Neural cell (in vitro differentiated cells): ENCODE results near the gene KRT78. TPM values are rescaled to one million over a fixed set of nuclear protein-coding genes. Genes with fewer than 3 reads are reported as not detected.

Experiments used
- H2AFZ ChIP-seq: fragments of 200-600, 300-800 bp; sonication (generic), shearing (Covaris generic); 2 replicates; pipeline ENCODE4 v1.6.0; 2014; ENCODE audit warnings: low read depth, mild to moderate bottlenecking, antibody characterized with exemption, low read length, moderate library complexity
- H3F3A ChIP-seq: fragments of 200-600 bp; shearing (Covaris generic); 2 replicates; pipeline ENCODE4 v1.6.1; 2016; ENCODE audit warnings: mild to moderate bottlenecking, moderate library complexity, mixed read lengths, antibody characterized with exemption, low read length; ENCODE audit not compliant: insufficient read depth, poor library complexity, severe bottlenecking
- H3K27ac ChIP-seq: fragments of 200-600, 300-800 bp; sonication (generic), shearing (Covaris generic); 2 replicates; pipeline ENCODE4 v1.5.1; 2014; ENCODE audit warnings: mild to moderate bottlenecking, low read length, moderate library complexity
- H3K27me3 ChIP-seq: fragments of 300-800, 200-600 bp; sonication (generic), shearing (Covaris generic); 2 replicates; pipeline ENCODE4 v1.6.0; 2014; ENCODE audit warnings: mild to moderate bottlenecking, low read depth, low read length, moderate library complexity; ENCODE audit not compliant: insufficient read depth
- H3K36me3 ChIP-seq: fragments of 300-800, 200-600 bp; sonication (generic), shearing (Covaris generic); 2 replicates; pipeline ENCODE4 v1.5.1; 2014; ENCODE audit warnings: mild to moderate bottlenecking, antibody characterized with exemption, low read length, moderate library complexity; ENCODE audit not compliant: insufficient read depth
- H3K4me2 ChIP-seq: fragments of 300-800, 200-600 bp; sonication (generic), shearing (Covaris generic); 2 replicates; pipeline ENCODE4 v1.6.0; 2014; ENCODE audit warnings: mild to moderate bottlenecking, low read length
- H3K4me3 ChIP-seq: fragments of 300-800, 200-600 bp; sonication (generic), shearing (Covaris generic); 2 replicates; pipeline ENCODE4 v1.5.1; 2014; ENCODE audit warnings: mild to moderate bottlenecking, low read length, moderate library complexity
- H3K79me2 ChIP-seq: fragments of 200-600 bp; shearing (Covaris generic); replicated peaks from 2 replicates; pipeline ENCODE4 v1.6.0; 2014; ENCODE audit warnings: mild to moderate bottlenecking, low read length, moderate library complexity; ENCODE audit not compliant: insufficient read depth
- H3K9ac ChIP-seq: fragments of 300-800, 200-600 bp; sonication (generic), shearing (Covaris generic); 2 replicates; pipeline ENCODE4 v1.6.1; 2016; ENCODE audit warnings: mild to moderate bottlenecking, low read length, mixed read lengths
- H3K9me2 ChIP-seq: fragments of 200-600 bp; shearing (Covaris generic); 2 replicates; pipeline ENCODE4 v1.6.1; 2016; ENCODE audit warnings: mild to moderate bottlenecking, low read length, mixed read lengths; ENCODE audit not compliant: insufficient read depth
- H3K9me3 ChIP-seq: fragments of 200-600, 300-800 bp; sonication (generic), shearing (Covaris generic); 2 replicates; pipeline ENCODE4 v1.6.1; 2016; ENCODE audit warnings: mild to moderate bottlenecking, mixed run types, low read length, moderate library complexity, mixed read lengths
- H4K20me1 ChIP-seq: fragments of 200-600 bp; shearing (Covaris generic); 2 replicates; pipeline ENCODE4 v1.6.1; 2016; ENCODE audit warnings: mild to moderate bottlenecking, mixed run types; ENCODE audit not compliant: insufficient read depth
- EP300 ChIP-seq: fragments of 450-650 bp; conservative IDR thresholded peaks from 2 replicates; pipeline ENCODE4 v1.6.1; 2014; ENCODE audit warnings: antibody characterized with exemption, mild to moderate bottlenecking, moderate library complexity; ENCODE audit not compliant: poor library complexity, severe bottlenecking
- EZH2 ChIP-seq: fragments of 200-600, 300-800 bp; shearing (Covaris generic), sonication (generic); IDR thresholded peaks from 2 replicates; pipeline ENCODE4 v1.6.1; 2014; ENCODE audit warnings: antibody characterized with exemption, low read length, borderline replicate concordance, mild to moderate bottlenecking; ENCODE audit not compliant: insufficient read depth, poor library complexity, severe bottlenecking
- MXI1 ChIP-seq: fragments of 450-650 bp; conservative IDR thresholded peaks from 2 replicates; pipeline ENCODE4 v1.6.1; 2014; ENCODE audit warnings: antibody characterized with exemption, mild to moderate bottlenecking; ENCODE audit not compliant: poor library complexity, severe bottlenecking
- POLR2AphosphoS5 ChIP-seq: IDR thresholded peaks from 2 replicates; pipeline ENCODE4 v1.6.1; 2012
- RAD21 ChIP-seq: fragments of 450-650 bp; conservative IDR thresholded peaks from 2 replicates; pipeline ENCODE4 v1.6.1; 2014; ENCODE audit warnings: antibody characterized with exemption, mild to moderate bottlenecking, moderate library complexity
- SMC3 ChIP-seq: fragments of 450-650 bp; conservative IDR thresholded peaks from 2 replicates; pipeline ENCODE4 v1.6.1; 2014; ENCODE audit warnings: antibody characterized with exemption, mild to moderate bottlenecking, moderate library complexity; ENCODE audit not compliant: poor library complexity
- TAF1 ChIP-seq: IDR thresholded peaks from 2 replicates; pipeline ENCODE4 v1.6.1; 2012; ENCODE audit warnings: low read depth
- polyA plus RNA-seq: library from polyadenylated mRNA; depleted of rRNA; stranded (reverse); fragments of >200 nt; gene quantifications from 2 replicates; pipeline ENCODE4 v1.2.3, GENCODE V29; 2014
- TF ChIP-seq, protein P1 (sequence below): fragments of 450-650 bp; IDR thresholded peaks from 2 replicates; pipeline ENCODE4 v1.5.1; 2014; ENCODE audit warnings: antibody characterized with exemption, mild to moderate bottlenecking, moderate library complexity; ENCODE audit not compliant: poor library complexity, severe bottlenecking
- TF ChIP-seq, protein P2 (sequence below): IDR thresholded peaks from 2 replicates; pipeline ENCODE4 v1.6.1; 2012; ENCODE audit warnings: borderline replicate concordance

Gene KRT78
- polyA plus RNA-seq, 1 donor from 2014 or later: not detected

GRCh38 chr12:52800259-52800917, 48.4 kb downstream of the KRT78 start:
- Histone ChIP-seq H4K20me1 (no peaks in the 10 kb centered on the region), H3K36me3 (no peaks in the 10 kb centered on the region), H3K4me2 (no peak overlapping the region), H3K79me2 (no peaks in the 10 kb centered on the region), H3F3A (no peaks in the 10 kb centered on the region), H3K4me3 (no peak overlapping the region), H3K9me2 (no peaks in the 10 kb centered on the region), H3K9me3 (no peaks in the 10 kb centered on the region), H2AFZ (no peak overlapping the region), H3K27me3 (no peaks in the 10 kb centered on the region), H3K27ac (no peak overlapping the region), H3K9ac (no peak overlapping the region)
- TF ChIP-seq, protein P1, sequence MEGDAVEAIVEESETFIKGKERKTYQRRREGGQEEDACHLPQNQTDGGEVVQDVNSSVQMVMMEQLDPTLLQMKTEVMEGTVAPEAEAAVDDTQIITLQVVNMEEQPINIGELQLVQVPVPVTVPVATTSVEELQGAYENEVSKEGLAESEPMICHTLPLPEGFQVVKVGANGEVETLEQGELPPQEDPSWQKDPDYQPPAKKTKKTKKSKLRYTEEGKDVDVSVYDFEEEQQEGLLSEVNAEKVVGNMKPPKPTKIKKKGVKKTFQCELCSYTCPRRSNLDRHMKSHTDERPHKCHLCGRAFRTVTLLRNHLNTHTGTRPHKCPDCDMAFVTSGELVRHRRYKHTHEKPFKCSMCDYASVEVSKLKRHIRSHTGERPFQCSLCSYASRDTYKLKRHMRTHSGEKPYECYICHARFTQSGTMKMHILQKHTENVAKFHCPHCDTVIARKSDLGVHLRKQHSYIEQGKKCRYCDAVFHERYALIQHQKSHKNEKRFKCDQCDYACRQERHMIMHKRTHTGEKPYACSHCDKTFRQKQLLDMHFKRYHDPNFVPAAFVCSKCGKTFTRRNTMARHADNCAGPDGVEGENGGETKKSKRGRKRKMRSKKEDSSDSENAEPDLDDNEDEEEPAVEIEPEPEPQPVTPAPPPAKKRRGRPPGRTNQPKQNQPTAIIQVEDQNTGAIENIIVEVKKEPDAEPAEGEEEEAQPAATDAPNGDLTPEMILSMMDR: no peak
- TF ChIP-seq EP300 (no peak), SMC3 (no peak), MXI1 (no peak), TAF1 (no peak), EZH2 (no peak), POLR2AphosphoS5 (no peak), RAD21 (no peak)
- TF ChIP-seq, protein P2, sequence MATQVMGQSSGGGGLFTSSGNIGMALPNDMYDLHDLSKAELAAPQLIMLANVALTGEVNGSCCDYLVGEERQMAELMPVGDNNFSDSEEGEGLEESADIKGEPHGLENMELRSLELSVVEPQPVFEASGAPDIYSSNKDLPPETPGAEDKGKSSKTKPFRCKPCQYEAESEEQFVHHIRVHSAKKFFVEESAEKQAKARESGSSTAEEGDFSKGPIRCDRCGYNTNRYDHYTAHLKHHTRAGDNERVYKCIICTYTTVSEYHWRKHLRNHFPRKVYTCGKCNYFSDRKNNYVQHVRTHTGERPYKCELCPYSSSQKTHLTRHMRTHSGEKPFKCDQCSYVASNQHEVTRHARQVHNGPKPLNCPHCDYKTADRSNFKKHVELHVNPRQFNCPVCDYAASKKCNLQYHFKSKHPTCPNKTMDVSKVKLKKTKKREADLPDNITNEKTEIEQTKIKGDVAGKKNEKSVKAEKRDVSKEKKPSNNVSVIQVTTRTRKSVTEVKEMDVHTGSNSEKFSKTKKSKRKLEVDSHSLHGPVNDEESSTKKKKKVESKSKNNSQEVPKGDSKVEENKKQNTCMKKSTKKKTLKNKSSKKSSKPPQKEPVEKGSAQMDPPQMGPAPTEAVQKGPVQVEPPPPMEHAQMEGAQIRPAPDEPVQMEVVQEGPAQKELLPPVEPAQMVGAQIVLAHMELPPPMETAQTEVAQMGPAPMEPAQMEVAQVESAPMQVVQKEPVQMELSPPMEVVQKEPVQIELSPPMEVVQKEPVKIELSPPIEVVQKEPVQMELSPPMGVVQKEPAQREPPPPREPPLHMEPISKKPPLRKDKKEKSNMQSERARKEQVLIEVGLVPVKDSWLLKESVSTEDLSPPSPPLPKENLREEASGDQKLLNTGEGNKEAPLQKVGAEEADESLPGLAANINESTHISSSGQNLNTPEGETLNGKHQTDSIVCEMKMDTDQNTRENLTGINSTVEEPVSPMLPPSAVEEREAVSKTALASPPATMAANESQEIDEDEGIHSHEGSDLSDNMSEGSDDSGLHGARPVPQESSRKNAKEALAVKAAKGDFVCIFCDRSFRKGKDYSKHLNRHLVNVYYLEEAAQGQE: no peak

- Histone ChIP-seq H3K4me3 (no peak overlapping the region), H3F3A (no peaks in the 10 kb centered on the region), H3K27me3 (no peaks in the 10 kb centered on the region), H3K27ac (no peak overlapping the region), H3K79me2 (no peaks in the 10 kb centered on the region), H3K9me3 (no peaks in the 10 kb centered on the region), H2AFZ (no peak overlapping the region), H3K36me3 (no peaks in the 10 kb centered on the region), H3K4me2 (no peak overlapping the region), H4K20me1 (no peaks in the 10 kb centered on the region), H3K9ac (no peak overlapping the region), H3K9me2 (no peaks in the 10 kb centered on the region)
- TF ChIP-seq MXI1 (no peak), TAF1 (no peak), RAD21 (no peak), SMC3 (no peak), EZH2 (no peak), POLR2AphosphoS5 (no peak), EP300 (no peak)
- TF ChIP-seq, protein P1: no peak
- TF ChIP-seq, protein P2: no peak
Measured at GRCh38 chr12:52799505-52800211, 49.1 kb downstream of the KRT78 start.
